H9 (cell line): ENCODE measurements around the gene SH3RF3. TPM values are rescaled to one million over a fixed set of nuclear protein-coding genes. Genes with fewer than 3 reads are reported as not detected.

Experiments
- DNase-seq: peaks from one replicate; pipeline ENCODE4 v3.0.0-alpha.2; 2017
- H2AFZ ChIP-seq: one replicate; pipeline ENCODE4 v1.6.1; 2013; ENCODE audit warnings: mild to moderate bottlenecking, low read length, control low read depth, moderate library complexity
- H2AK5ac ChIP-seq: 2 replicates; pipeline ENCODE4 v1.6.1; 2013; ENCODE audit warnings: low read length, control low read depth, mixed read lengths; ENCODE audit not compliant: insufficient read length
- H2BK120ac ChIP-seq: one replicate; pipeline ENCODE4 v1.6.1; 2013; ENCODE audit warnings: low read depth, mild to moderate bottlenecking, low read length, control low read depth, inconsistent platforms; ENCODE audit not compliant: poor library complexity, severe bottlenecking
- H2BK12ac ChIP-seq: 2 replicates; pipeline ENCODE4 v1.6.1; 2013; ENCODE audit warnings: low read length, control low read depth, mixed read lengths, low read depth; ENCODE audit not compliant: insufficient read length
- H2BK15ac ChIP-seq: 2 replicates; pipeline ENCODE4 v1.6.1; 2013; ENCODE audit warnings: low read depth, low read length, control low read depth
- H2BK20ac ChIP-seq: one replicate; pipeline ENCODE4 v1.6.1; 2013; ENCODE audit warnings: low read depth, mild to moderate bottlenecking, low read length, control low read depth, inconsistent platforms; ENCODE audit not compliant: poor library complexity, severe bottlenecking
- H2BK5ac ChIP-seq: 2 replicates; pipeline ENCODE4 v1.6.1; 2013; ENCODE audit warnings: low read length, control low read depth, mixed read lengths; ENCODE audit not compliant: insufficient read length
- H3K14ac ChIP-seq: 2 replicates; pipeline ENCODE4 v1.6.1; 2013; ENCODE audit warnings: low read length, control low read depth; ENCODE audit not compliant: insufficient read depth
- H3K18ac ChIP-seq: 2 replicates; pipeline ENCODE4 v1.6.1; 2013; ENCODE audit warnings: low read depth, mild to moderate bottlenecking, mixed read lengths, low read length, control low read depth; ENCODE audit not compliant: insufficient read length
- H3K23ac ChIP-seq: 2 replicates; pipeline ENCODE4 v1.6.1; 2013; ENCODE audit warnings: low read length, control low read depth, mixed read lengths, low read depth; ENCODE audit not compliant: insufficient read length
- H3K23me2 ChIP-seq: 2 replicates; pipeline ENCODE4 v1.6.1; 2013; ENCODE audit warnings: low read depth, mild to moderate bottlenecking, mixed read lengths, low read length, control low read depth; ENCODE audit not compliant: insufficient read length, poor library complexity, severe bottlenecking
- H3K27ac ChIP-seq: 2 replicates; pipeline ENCODE4 v1.5.1; 2013; ENCODE audit warnings: low read length, control low read depth, mixed read lengths, low read depth; ENCODE audit not compliant: insufficient read length
- H3K27me3 ChIP-seq: 2 replicates; pipeline ENCODE4 v1.6.1; 2013; ENCODE audit warnings: low read length, control low read depth, inconsistent platforms; ENCODE audit not compliant: insufficient read depth
- H3K4ac ChIP-seq: 2 replicates; pipeline ENCODE4 v1.6.1; 2013; ENCODE audit warnings: low read depth, mild to moderate bottlenecking, control low read depth, inconsistent platforms, low read length, moderate library complexity
- H3K4me1 ChIP-seq: 2 replicates; pipeline ENCODE4 v1.6.1; 2013; ENCODE audit warnings: low read length, control low read depth, inconsistent platforms; ENCODE audit not compliant: insufficient read depth
- H3K4me2 ChIP-seq: 2 replicates; pipeline ENCODE4 v1.6.1; 2013; ENCODE audit warnings: low read length, control low read depth, mixed read lengths; ENCODE audit not compliant: insufficient read length, insufficient read depth
- H3K56ac ChIP-seq: 2 replicates; pipeline ENCODE4 v1.6.1; 2013; ENCODE audit warnings: low read depth, mild to moderate bottlenecking, mixed read lengths, low read length, control low read depth; ENCODE audit not compliant: insufficient read length
- H3K79me1 ChIP-seq: 2 replicates; pipeline ENCODE4 v1.6.1; 2013; ENCODE audit warnings: low read depth, mild to moderate bottlenecking, moderate library complexity, low read length, control low read depth, inconsistent platforms; ENCODE audit not compliant: insufficient read depth, poor library complexity, severe bottlenecking
- H3K79me2 ChIP-seq: 2 replicates; pipeline ENCODE4 v1.6.1; 2013; ENCODE audit warnings: low read length, control low read depth, inconsistent platforms; ENCODE audit not compliant: insufficient read depth
- H3K9ac ChIP-seq: 2 replicates; pipeline ENCODE4 v1.6.1; 2013; ENCODE audit warnings: low read length, control low read depth, mixed read lengths; ENCODE audit not compliant: insufficient read length; ENCODE audit errors: extremely low read depth
- H3K9me3 ChIP-seq: one replicate; pipeline ENCODE4 v1.6.1; 2013; ENCODE audit warnings: low read depth, low read length, inconsistent platforms; ENCODE audit not compliant: control insufficient read depth
- H3T11ph ChIP-seq: one replicate; pipeline ENCODE4 v1.6.1; 2013; ENCODE audit warnings: mild to moderate bottlenecking, low read length, control low read depth, inconsistent platforms
- H4K20me1 ChIP-seq: one replicate; pipeline ENCODE4 v1.6.1; 2013; ENCODE audit not compliant: control insufficient read depth, insufficient read length, insufficient read depth
- H4K5ac ChIP-seq: 2 replicates; pipeline ENCODE4 v1.6.1; 2013; ENCODE audit warnings: low read depth, mild to moderate bottlenecking, mixed read lengths, low read length, control low read depth; ENCODE audit not compliant: insufficient read length
- H4K8ac ChIP-seq: replicated peaks from 2 replicates; pipeline ENCODE4 v1.6.1; 2013; ENCODE audit warnings: low read length, control low read depth, mixed read lengths, low read depth; ENCODE audit not compliant: insufficient read length
- H4K91ac ChIP-seq: 2 replicates; pipeline ENCODE4 v1.6.1; 2013; ENCODE audit warnings: low read depth, mild to moderate bottlenecking, moderate library complexity, mixed read lengths, low read length, control low read depth; ENCODE audit not compliant: insufficient read length
- H3K27ac Mint-ChIP-seq, 3 experiments: 2 replicates in 2 of 3; 3 replicates in 1 of 3; pipeline ENCODE4 v1.8.0; 2020 to 2021; ENCODE audit warnings: mixed read lengths in 3 of 3, mild to moderate bottlenecking in 1 of 3, moderate library complexity in 1 of 3
- H3K27me3 Mint-ChIP-seq: 2 replicates; pipeline ENCODE4 v1.8.0; 2021; ENCODE audit warnings: low read depth, mild to moderate bottlenecking, moderate library complexity, mixed read lengths
- H3K36me3 Mint-ChIP-seq, 3 experiments: 2 replicates in 2 of 3; 3 replicates in 1 of 3; pipeline ENCODE4 v1.8.0; 2020 to 2021; ENCODE audit warnings: low read depth in 3 of 3, mixed read lengths in 3 of 3; ENCODE audit not compliant: insufficient read depth in 1 of 3
- H3K4me1 Mint-ChIP-seq, 2 experiments: 2 replicates each; pipeline ENCODE4 v1.8.0; 2020; ENCODE audit warnings: mixed read lengths in 2 of 2
- H3K4me3 Mint-ChIP-seq, 2 experiments: 2 replicates in 1 of 2; 3 replicates in 1 of 2; pipeline ENCODE4 v1.8.0; 2020 to 2021; ENCODE audit warnings: mild to moderate bottlenecking in 2 of 2, mixed read lengths in 2 of 2, moderate library complexity in 1 of 2
- H3K9me3 Mint-ChIP-seq, 2 experiments: 2 replicates in 1 of 2; 3 replicates in 1 of 2; pipeline ENCODE4 v1.8.0; 2020; ENCODE audit warnings: mild to moderate bottlenecking in 2 of 2, mixed read lengths in 2 of 2, moderate library complexity in 1 of 2
- WGBS: extraction: QIAGEN DNeasy Blood & Tissue Kit; methylation state at CpG from one replicate; pipeline ENCODE4 v1.1.7; 2013; ENCODE audit warnings: missing lambda C conversion rate, low lambda C conversion rate, mixed read lengths; ENCODE audit not compliant: insufficient read length; ENCODE audit errors: extremely low coverage; 5-methylcytosine and 5-hydroxymethylcytosine counted together
- total RNA-seq: library from RNA; stranded (reverse); gene quantifications from 2 replicates; pipeline ENCODE4 v1.2.1, GENCODE V29; 2021
- TF ChIP-seq, protein P1 (sequence below): fragments of 200-600 bp; sonication (generic); conservative IDR thresholded peaks from 3 replicates; pipeline ENCODE4 v1.8.0; 2021; ENCODE audit warnings: antibody characterized with exemption, mild to moderate bottlenecking

The SH3RF3 gene
- total RNA-seq, 1 experiment from 2014 or later = 0.46 TPM

DNA sequence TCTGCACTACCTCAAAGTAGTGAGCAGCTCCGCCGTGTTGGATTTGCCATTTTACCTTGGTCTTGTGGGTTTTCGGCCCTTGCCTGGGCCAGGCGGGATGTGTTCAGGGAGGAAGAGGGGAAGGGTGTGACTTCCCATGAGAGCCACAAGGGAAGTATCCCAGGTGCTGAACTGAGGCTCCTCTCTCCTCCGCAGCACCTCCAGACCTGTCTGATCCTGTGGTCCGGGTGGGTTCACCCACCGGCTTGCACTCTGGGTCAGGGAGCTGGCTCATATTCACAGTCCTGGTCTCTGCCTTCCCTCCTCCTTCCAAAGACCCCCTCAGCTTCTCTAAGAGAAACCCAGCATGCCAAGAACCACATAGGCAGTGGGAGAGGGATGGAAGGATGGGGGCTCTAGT is 249.0 kb downstream of the SH3RF3 start:
- no peaks in the 10 kb centered on the region for H3K79me2 ChIP-seq
- H3K4me2 ChIP-seq = no peak overlapping the region
- H2BK15ac ChIP-seq = no peak overlapping the region
- H4K5ac ChIP-seq = no peak overlapping the region
- H3K9me3 ChIP-seq = no peaks in the 10 kb centered on the region
- no peak overlapping the region for H2AK5ac ChIP-seq
- TF ChIP-seq, protein P1, sequence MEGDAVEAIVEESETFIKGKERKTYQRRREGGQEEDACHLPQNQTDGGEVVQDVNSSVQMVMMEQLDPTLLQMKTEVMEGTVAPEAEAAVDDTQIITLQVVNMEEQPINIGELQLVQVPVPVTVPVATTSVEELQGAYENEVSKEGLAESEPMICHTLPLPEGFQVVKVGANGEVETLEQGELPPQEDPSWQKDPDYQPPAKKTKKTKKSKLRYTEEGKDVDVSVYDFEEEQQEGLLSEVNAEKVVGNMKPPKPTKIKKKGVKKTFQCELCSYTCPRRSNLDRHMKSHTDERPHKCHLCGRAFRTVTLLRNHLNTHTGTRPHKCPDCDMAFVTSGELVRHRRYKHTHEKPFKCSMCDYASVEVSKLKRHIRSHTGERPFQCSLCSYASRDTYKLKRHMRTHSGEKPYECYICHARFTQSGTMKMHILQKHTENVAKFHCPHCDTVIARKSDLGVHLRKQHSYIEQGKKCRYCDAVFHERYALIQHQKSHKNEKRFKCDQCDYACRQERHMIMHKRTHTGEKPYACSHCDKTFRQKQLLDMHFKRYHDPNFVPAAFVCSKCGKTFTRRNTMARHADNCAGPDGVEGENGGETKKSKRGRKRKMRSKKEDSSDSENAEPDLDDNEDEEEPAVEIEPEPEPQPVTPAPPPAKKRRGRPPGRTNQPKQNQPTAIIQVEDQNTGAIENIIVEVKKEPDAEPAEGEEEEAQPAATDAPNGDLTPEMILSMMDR = no peak
- H3K4ac ChIP-seq = no peak overlapping the region
- H3K27ac ChIP-seq = no peak overlapping the region
- Mint-ChIP-seq H3K27ac (no peak overlapping the region), H3K4me1 (peaks cover 7% of the 10 kb centered on the region in 2 experiments), H3K36me3 (no peaks in the 10 kb centered on the region), H3K4me3 (no peak overlapping the region), H3K9me3 (no peaks in the 10 kb centered on the region), H3K27me3 (peaks cover 8% of the 10 kb centered on the region)
- H2BK5ac ChIP-seq = no peak overlapping the region
- H4K20me1 ChIP-seq = no peaks in the 10 kb centered on the region
- no peak overlapping the region for H4K91ac ChIP-seq
- no peak overlapping the region; the same call in 1 of the 2 replicates for H3K14ac ChIP-seq
- H2BK20ac ChIP-seq = no peak overlapping the region
- H3K23me2 ChIP-seq = no peaks in the 10 kb centered on the region
- peak; percentile 23 for DNase-seq
- no peak overlapping the region for H3T11ph ChIP-seq
- H3K56ac ChIP-seq = no peak overlapping the region
- no peak overlapping the region for H4K8ac ChIP-seq
- H2BK120ac ChIP-seq = no peak overlapping the region
- no peak overlapping the region for H3K9ac ChIP-seq
- no CpG with 5 or more reads among the region's 7 CpGs for WGBS
- H3K27me3 ChIP-seq = no peaks in the 10 kb centered on the region
- H3K4me1 ChIP-seq = peaks cover under 1% of the 10 kb centered on the region; the same call in 1 of the 2 replicates
- no peaks in the 10 kb centered on the region for H3K79me1 ChIP-seq
- H2BK12ac ChIP-seq = no peak overlapping the region
- no peak overlapping the region for H3K23ac ChIP-seq
- no peak overlapping the region for H3K18ac ChIP-seq
- H2AFZ ChIP-seq = no peak overlapping the region
